Measurements from ENCODE around the gene PFKFB3.
"Not testable (repeated sequence)": the region's sequence is repeated elsewhere in the genome, so short reads cannot be mapped to it uniquely, and the experiment has no call there.

PFKFB3 gene

GRCh38 chr10:6195376-6195775, 7.4 kb upstream of the PFKFB3 start:
- TF ChIP-seq PPARA (CRISPR knock-in tag; IDR thresholded peaks at IDR 0.05; ENCODE audit: borderline replicate concordance): no peak
- no peak for TF ChIP-seq TSHZ2 (CRISPR knock-in tag; IDR thresholded peaks at IDR 0.05)
- no peak for TF ChIP-seq GLIS3 (CRISPR knock-in tag; IDR thresholded peaks at IDR 0.05)
- no peak for TF ChIP-seq ZC3H10 (CRISPR knock-in tag; IDR thresholded peaks at IDR 0.05)
- no peak for TF ChIP-seq CSDC2 (CRISPR knock-in tag; IDR thresholded peaks at IDR 0.05)
- TF ChIP-seq TOX (CRISPR knock-in tag; IDR thresholded peaks at IDR 0.05; ENCODE audit: borderline replicate concordance): no peak
- TF ChIP-seq ZNF8 (CRISPR knock-in tag; IDR thresholded peaks at IDR 0.05): no peak

GRCh38 chr10:6195846-6196245, 6.9 kb upstream of the PFKFB3 start:
- TF ChIP-seq ESRRG (CRISPR knock-in tag; IDR thresholded peaks at IDR 0.05): no peak
- TF ChIP-seq BACH2 (CRISPR knock-in tag; IDR thresholded peaks at IDR 0.05; ENCODE audit: borderline replicate concordance): no peak
- no peak for TF ChIP-seq CREB5 (CRISPR knock-in tag; IDR thresholded peaks at IDR 0.05; ENCODE audit: low read depth)
- no peak for TF ChIP-seq ZC3H10 (CRISPR knock-in tag; IDR thresholded peaks at IDR 0.05)
- TF ChIP-seq TCF4 (CRISPR knock-in tag; IDR thresholded peaks at IDR 0.05; ENCODE audit: borderline replicate concordance): no peak
- TF ChIP-seq TSHZ2 (CRISPR knock-in tag; IDR thresholded peaks at IDR 0.05): no peak
- no peak for TF ChIP-seq ZNF565 (CRISPR knock-in tag; conservative IDR thresholded peaks at IDR 0.05; ENCODE audit: low read depth)
- TF ChIP-seq CSDC2 (CRISPR knock-in tag; IDR thresholded peaks at IDR 0.05): no peak
- TF ChIP-seq SNAI2 (CRISPR knock-in tag; IDR thresholded peaks at IDR 0.05): no peak
- TF ChIP-seq GLIS3 (CRISPR knock-in tag; IDR thresholded peaks at IDR 0.05): no peak
- TF ChIP-seq ARNTL (CRISPR knock-in tag; IDR thresholded peaks at IDR 0.05; ENCODE audit: borderline replicate concordance, low read depth): no peak
- ATAC-seq: no peak

More at GRCh38 chr10:6195376-6195775, 7.4 kb upstream of the PFKFB3 start:
- ATAC-seq: no peak

- not testable (repeated sequence) for ATAC-seq
These were observed 6.2 kb upstream of the PFKFB3 start for GRCh38 chr10:6196524-6196923.

- TF ChIP-seq POU6F1 (CRISPR knock-in tag; IDR thresholded peaks at IDR 0.05; ENCODE audit: borderline replicate concordance, low read depth) (no peak), GLIS3 (CRISPR knock-in tag; IDR thresholded peaks at IDR 0.05) (no peak), ZNF8 (CRISPR knock-in tag; IDR thresholded peaks at IDR 0.05) (no peak), CSRNP3 (CRISPR knock-in tag; IDR thresholded peaks at IDR 0.05) (no peak), ISL1 (CRISPR knock-in tag; IDR thresholded peaks at IDR 0.05) (no peak), TOX (CRISPR knock-in tag; IDR thresholded peaks at IDR 0.05; ENCODE audit: borderline replicate concordance) (no peak), ZNF70 (CRISPR knock-in tag; IDR thresholded peaks at IDR 0.05) (no peak), SNAI2 (CRISPR knock-in tag; IDR thresholded peaks at IDR 0.05) (no peak), ZFP3 (CRISPR knock-in tag; IDR thresholded peaks at IDR 0.05) (no peak), PPARA (CRISPR knock-in tag; IDR thresholded peaks at IDR 0.05; ENCODE audit: borderline replicate concordance) (no peak), CSDC2 (CRISPR knock-in tag; IDR thresholded peaks at IDR 0.05) (no peak)
- ATAC-seq: no peak
These were observed 5.4 kb upstream of the PFKFB3 start for GRCh38 chr10:6197321-6197720.

Data from SK-N-SH treated with all-trans-retinoic acid at 6 μM for 48 hours (cell line).